Measurements from ENCODE around the gene APLF.
"Not testable (repeated sequence)": the region's sequence is repeated elsewhere in the genome, so short reads cannot be mapped to it uniquely, and the experiment has no call there.

APLF gene

GRCh38 chr2:68432696-68433658 lies 34.4 kb upstream of the APLF start:
- Mint-ChIP-seq H3K36me3 (ENCODE audit: low read depth) (no peaks in the 10 kb centered on the region), H3K27me3 (no peaks in the 10 kb centered on the region), H3K4me3 (no peak overlapping the region), H3K27ac (no peak overlapping the region), H3K4me1 (ENCODE audit: low read depth) (peaks cover 3% of the 10 kb centered on the region), H3K9me3 (no peaks in the 10 kb centered on the region)

DNA sequence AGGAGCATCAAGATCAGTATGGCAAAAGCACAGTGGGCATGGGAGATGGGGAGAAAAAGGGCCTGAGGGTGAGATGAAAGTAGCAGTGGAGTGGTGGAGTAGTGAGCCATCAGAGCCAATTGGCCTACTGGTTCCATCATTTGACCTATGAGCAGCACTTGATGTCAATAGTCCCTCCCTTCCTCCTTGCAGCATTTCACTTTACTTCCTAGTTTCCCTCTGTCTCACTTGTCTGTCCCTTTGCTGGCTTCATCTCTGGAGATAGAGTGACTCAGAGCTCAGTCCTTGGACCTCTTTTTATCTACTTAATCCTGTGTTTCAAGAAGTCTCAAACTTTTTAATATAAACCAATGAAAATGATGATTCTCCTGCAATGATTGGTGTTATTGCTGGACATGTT lies 32.4 kb upstream of the APLF start:
- Mint-ChIP-seq H3K36me3 (ENCODE audit: low read depth) (no peaks in the 10 kb centered on the region), H3K9me3 (no peaks in the 10 kb centered on the region), H3K27ac (no peak overlapping the region), H3K4me3 (no peak overlapping the region), H3K27me3 (no peaks in the 10 kb centered on the region), H3K4me1 (ENCODE audit: low read depth) (peaks cover 3% of the 10 kb centered on the region)

DNA sequence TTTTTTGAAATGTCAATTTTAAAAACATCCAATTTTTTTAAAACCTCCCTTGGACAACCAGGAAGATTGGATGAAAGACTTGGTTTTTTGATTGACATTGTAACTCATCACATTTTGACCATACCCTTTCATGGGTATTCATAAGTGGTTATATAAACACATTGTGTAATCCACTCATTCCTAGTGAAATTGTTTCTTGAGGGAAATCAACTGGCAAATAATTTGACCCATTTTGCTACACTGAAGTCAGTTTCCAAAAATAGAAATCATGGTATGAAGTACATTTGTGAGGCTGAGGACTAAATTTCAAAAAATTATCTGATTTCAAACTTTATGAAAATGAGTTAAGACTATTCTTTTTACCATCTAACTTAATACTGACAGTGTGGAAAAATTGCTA lies 31.8 kb upstream of the APLF start:
- H3K4me1 Mint-ChIP-seq (ENCODE audit: low read depth), result peaks cover 10% of the 10 kb centered on the region
- H3K27me3 Mint-ChIP-seq, result no peaks in the 10 kb centered on the region
- no peaks in the 10 kb centered on the region for H3K9me3 Mint-ChIP-seq
- no peak overlapping the region for H3K4me3 Mint-ChIP-seq
- H3K27ac Mint-ChIP-seq, result no peak overlapping the region
- no peaks in the 10 kb centered on the region for H3K36me3 Mint-ChIP-seq (ENCODE audit: low read depth)

GRCh38 chr2:68436270-68436669 lies 31.1 kb upstream of the APLF start:
- no peak overlapping the region for H3K4me3 Mint-ChIP-seq
- no peak overlapping the region for H3K27ac Mint-ChIP-seq

GRCh38 chr2:68438455-68439303 lies 28.7 kb upstream of the APLF start:
- peaks cover 4% of the 10 kb centered on the region for H3K27me3 Mint-ChIP-seq
- no peaks in the 10 kb centered on the region for H3K36me3 Mint-ChIP-seq (ENCODE audit: low read depth)
- H3K4me3 Mint-ChIP-seq, result no peak overlapping the region
- peaks cover 21% of the 10 kb centered on the region for H3K4me1 Mint-ChIP-seq (ENCODE audit: low read depth)
- H3K9me3 Mint-ChIP-seq, result no peaks in the 10 kb centered on the region
- no peak overlapping the region for H3K27ac Mint-ChIP-seq

More at GRCh38 chr2:68436270-68436669, 31.1 kb upstream of the APLF start:
- no peaks in the 10 kb centered on the region for H3K9me3 Mint-ChIP-seq
- H3K27me3 Mint-ChIP-seq, result no peaks in the 10 kb centered on the region
- H3K36me3 Mint-ChIP-seq (ENCODE audit: low read depth), result no peaks in the 10 kb centered on the region
- peaks cover 16% of the 10 kb centered on the region for H3K4me1 Mint-ChIP-seq (ENCODE audit: low read depth)

DNA sequence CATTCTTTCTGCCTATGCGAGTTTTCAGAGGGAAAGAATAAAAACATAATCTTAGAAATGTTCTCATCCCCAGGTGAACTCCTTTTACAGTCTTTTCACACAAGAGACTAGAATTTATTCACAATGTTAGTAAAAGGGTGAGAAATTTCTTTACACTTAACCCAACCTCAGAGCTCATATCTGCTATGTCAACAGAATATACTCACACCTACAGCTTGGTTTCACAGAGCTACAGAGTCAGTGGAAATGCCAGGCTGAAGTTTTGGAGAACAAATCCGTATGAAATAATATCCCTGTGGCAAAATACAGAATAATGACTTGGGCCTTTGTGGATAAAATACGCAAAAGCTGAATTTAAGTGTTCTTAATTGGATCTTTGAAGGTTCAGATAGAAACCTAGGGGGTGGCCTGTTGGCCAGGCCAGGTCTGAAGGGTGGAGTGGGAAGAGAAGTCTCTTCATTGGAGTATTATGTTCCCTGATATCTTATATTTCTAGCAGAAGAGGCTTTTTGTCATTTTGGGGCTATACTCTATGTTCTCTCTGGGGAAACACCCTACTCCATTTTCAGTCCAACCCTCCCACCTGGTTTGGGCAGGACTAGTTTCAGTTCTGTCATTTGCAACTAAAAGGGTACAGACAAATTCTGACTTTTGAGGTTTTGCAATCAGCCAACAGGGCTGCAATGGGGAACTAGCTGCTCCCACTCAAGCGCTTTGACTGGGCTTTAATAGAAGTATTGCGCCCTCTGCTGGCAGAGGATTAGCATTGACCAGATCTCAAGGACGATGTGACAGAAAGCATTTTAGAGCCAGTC lies 26.0 kb upstream of the APLF start:
- Mint-ChIP-seq H3K9me3 (no peaks in the 10 kb centered on the region), H3K36me3 (ENCODE audit: low read depth) (no peaks in the 10 kb centered on the region)

GRCh38 chr2:68441994-68442322 lies 25.4 kb upstream of the APLF start:
- H3K4me3 Mint-ChIP-seq, result no peak overlapping the region
- peaks cover 4% of the 10 kb centered on the region for H3K27me3 Mint-ChIP-seq
- no peak overlapping the region for H3K27ac Mint-ChIP-seq
- peaks cover 21% of the 10 kb centered on the region for H3K4me1 Mint-ChIP-seq (ENCODE audit: low read depth)
- H3K36me3 Mint-ChIP-seq (ENCODE audit: low read depth), result no peaks in the 10 kb centered on the region
- no peaks in the 10 kb centered on the region for H3K9me3 Mint-ChIP-seq

More for the DNA sequence above, 26.0 kb upstream of the APLF start:
- Mint-ChIP-seq H3K4me3 (peak overlapping the region; percentile 42), H3K27me3 (peaks cover 4% of the 10 kb centered on the region), H3K4me1 (ENCODE audit: low read depth) (peaks cover 21% of the 10 kb centered on the region), H3K27ac (peak overlapping the region; percentile 77)

GRCh38 chr2:68446425-68446824 lies 21.0 kb upstream of the APLF start:
- not testable (repeated sequence) for H3K4me3 Mint-ChIP-seq

GRCh38 chr2:68447118-68447517 lies 20.3 kb upstream of the APLF start:
- Mint-ChIP-seq H3K36me3 (ENCODE audit: low read depth) (no peaks in the 10 kb centered on the region), H3K9me3 (no peaks in the 10 kb centered on the region), H3K27ac (no peak overlapping the region), H3K4me3 (no peak overlapping the region), H3K27me3 (peaks cover 4% of the 10 kb centered on the region), H3K4me1 (ENCODE audit: low read depth) (peaks cover 1% of the 10 kb centered on the region)

More at GRCh38 chr2:68446425-68446824, 21.0 kb upstream of the APLF start:
- H3K27me3 Mint-ChIP-seq; H3K9me3 Mint-ChIP-seq; H3K27ac Mint-ChIP-seq; H3K4me1 Mint-ChIP-seq (ENCODE audit: low read depth); H3K36me3 Mint-ChIP-seq (ENCODE audit: low read depth): not testable (repeated sequence)

DNA sequence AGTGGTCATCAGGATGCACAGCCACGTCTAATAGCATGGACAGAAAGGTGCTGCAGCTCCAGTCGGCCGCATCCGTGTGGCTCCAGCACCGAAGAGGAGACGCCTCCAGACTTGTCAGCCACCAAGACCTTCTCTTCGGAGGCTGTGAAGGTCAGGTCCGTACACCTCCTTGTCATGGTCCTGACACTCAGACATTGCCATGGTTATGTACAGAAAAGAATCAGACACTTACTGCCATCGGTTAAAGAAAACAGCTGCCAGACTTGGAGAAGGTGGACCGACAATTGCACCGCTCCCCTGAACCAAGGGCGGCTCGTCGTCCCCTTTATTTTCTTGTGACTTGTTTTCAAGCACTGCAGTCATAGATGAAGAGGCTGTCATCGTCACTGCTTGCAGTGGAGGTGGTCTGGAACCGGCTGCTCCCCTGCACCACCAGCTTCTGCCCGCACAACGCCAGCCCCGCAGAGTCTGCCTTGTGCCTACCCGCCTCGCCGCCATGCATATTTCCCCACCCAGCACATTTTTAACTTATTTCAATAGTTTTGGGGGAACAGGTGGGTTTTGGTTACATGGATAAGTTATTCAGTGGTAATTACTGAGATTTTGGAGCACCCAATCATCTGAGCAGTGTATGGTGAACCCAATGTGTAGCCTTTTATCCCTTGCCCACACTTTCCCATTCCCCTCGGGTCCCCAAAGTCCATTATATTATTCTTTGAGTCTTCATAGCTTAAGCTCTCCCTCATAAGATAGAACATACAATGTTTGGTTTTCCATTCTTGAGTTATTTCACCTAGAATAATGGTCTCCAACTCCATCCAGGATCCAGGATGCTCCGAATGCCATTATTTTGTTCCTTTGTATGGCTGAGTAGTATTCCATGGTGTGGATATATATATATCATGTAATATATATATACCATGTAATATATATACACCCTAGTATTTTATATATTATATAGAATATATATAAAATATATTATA lies 18.4 kb upstream of the APLF start:
- Mint-ChIP-seq H3K9me3 (no peaks in the 10 kb centered on the region), H3K27ac (no peak overlapping the region), H3K4me3 (no peak overlapping the region), H3K27me3 (no peaks in the 10 kb centered on the region), H3K36me3 (ENCODE audit: low read depth) (no peaks in the 10 kb centered on the region), H3K4me1 (ENCODE audit: low read depth) (peaks cover 5% of the 10 kb centered on the region)

GRCh38 chr2:68452158-68452900 lies 15.1 kb upstream of the APLF start:
- Mint-ChIP-seq H3K36me3 (ENCODE audit: low read depth) (no peaks in the 10 kb centered on the region), H3K4me1 (ENCODE audit: low read depth) (peaks cover 5% of the 10 kb centered on the region), H3K27me3 (no peaks in the 10 kb centered on the region), H3K27ac (no peak overlapping the region), H3K4me3 (no peak overlapping the region), H3K9me3 (no peaks in the 10 kb centered on the region)

GRCh38 chr2:68453761-68454360 lies 13.5 kb upstream of the APLF start:
- Mint-ChIP-seq H3K4me3 (no peak overlapping the region), H3K27me3 (no peaks in the 10 kb centered on the region), H3K27ac (no peak overlapping the region), H3K9me3 (no peaks in the 10 kb centered on the region), H3K36me3 (ENCODE audit: low read depth) (no peaks in the 10 kb centered on the region), H3K4me1 (ENCODE audit: low read depth) (peaks cover 5% of the 10 kb centered on the region)

GRCh38 chr2:68454719-68455118 lies 12.7 kb upstream of the APLF start:
- H3K4me1 Mint-ChIP-seq (ENCODE audit: low read depth), result peaks cover 5% of the 10 kb centered on the region
- no peak overlapping the region for H3K27ac Mint-ChIP-seq
- no peak overlapping the region for H3K4me3 Mint-ChIP-seq
- no peaks in the 10 kb centered on the region for H3K27me3 Mint-ChIP-seq
- H3K9me3 Mint-ChIP-seq, result no peaks in the 10 kb centered on the region
- H3K36me3 Mint-ChIP-seq (ENCODE audit: low read depth), result no peaks in the 10 kb centered on the region
